DOHH2 (cell line): ENCODE results near the gene LARGE1.

Source experiments
- CTCF ChIP-seq: fragments of 200-600 bp; sonication (generic); IDR thresholded peaks from one replicate; pipeline ENCODE4 v1.5.1; 2014; ENCODE audit warnings: antibody characterized with exemption, mild to moderate bottlenecking, low read depth, low read length; ENCODE audit not compliant: poor library complexity, severe bottlenecking
- EZH2phosphoT487 ChIP-seq: fragments of 200-600 bp; sonication (generic); IDR thresholded peaks from 2 replicates; pipeline ENCODE4 v1.6.1; 2017; ENCODE audit warnings: borderline replicate concordance, mild to moderate bottlenecking, antibody characterized with exemption, low read length, moderate library complexity, mixed read lengths

- TF ChIP-seq CTCF (no peak), EZH2phosphoT487 (no peak)
These were observed 645.2 kb downstream of the LARGE1 start for GRCh38 chr22:33275073-33275443.
